ENCODE measurements around the gene TTC7B. TPM values are rescaled to one million over a fixed set of nuclear protein-coding genes. Genes with fewer than 3 reads are reported as not detected.
"Not testable (repeated sequence)": the region's sequence is repeated elsewhere in the genome, so short reads cannot be mapped to it uniquely, and the experiment has no call there.

The TTC7B gene
- total RNA-seq, 1 experiment from 2014 or later, result 9.6 TPM

- DNase-seq, result no peak
- BruUV-seq (replicated peaks), result no TSS peak
- intact Hi-C loops (cut with micrococcal nuclease; ENCODE audit: unreplicated experiment), result no loop called here
- TF ChIP-seq CTCF (IDR thresholded peaks at IDR 0.05; ENCODE audit: unreplicated experiment), result no peak
- CTCF ChIA-PET, result interaction anchor here (0.5 kb wide), 1 partner anchor 729 kb away, joined by 3 read pairs; no protein-coding TSS in a partner anchor
- Mint-ChIP-seq H3K9me3 (ENCODE audit: low read depth, unreplicated experiment) (no peaks in the 10 kb centered on the region), H3K4me1 (ENCODE audit: low read depth, unreplicated experiment) (no peaks in the 10 kb centered on the region), H3K36me3 (ENCODE audit: insufficient read depth, unreplicated experiment) (no peaks in the 10 kb centered on the region), H3K27ac (ENCODE audit: unreplicated experiment) (no peak overlapping the region), H3K4me3 (ENCODE audit: low read depth, unreplicated experiment) (no peak overlapping the region), H3K27me3 (ENCODE audit: unreplicated experiment) (no peaks in the 10 kb centered on the region)
Observed at GRCh38 chr14:90848944-90849731, 32.9 kb upstream of the TTC7B start.

DNA sequence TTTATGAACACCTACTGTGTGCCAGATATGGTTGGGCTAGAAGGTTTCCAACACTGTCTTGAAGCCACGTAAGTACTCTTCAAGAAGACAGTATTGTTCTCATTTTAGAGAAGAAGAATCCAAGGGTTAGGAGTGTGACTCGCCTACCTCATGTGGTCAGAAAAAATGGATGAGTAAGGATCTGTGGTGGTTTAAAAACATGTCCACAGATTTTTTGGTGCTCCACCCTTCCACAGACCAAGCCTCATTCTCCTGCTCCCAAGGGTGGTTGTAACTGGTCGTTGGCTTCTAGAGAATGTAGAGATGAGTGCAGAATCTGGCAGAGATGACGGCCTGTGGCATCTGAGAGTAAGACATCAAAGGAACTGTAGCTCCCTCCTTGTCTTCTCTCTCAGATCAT, 30.3 kb upstream of the TTC7B start:
- CTCF ChIA-PET, result interaction anchor here (0.7 kb wide), 1 partner anchor 126 kb away, joined by 3 read pairs; no protein-coding TSS in a partner anchor
- Mint-ChIP-seq H3K4me1 (ENCODE audit: low read depth, unreplicated experiment) (no peaks in the 10 kb centered on the region), H3K9me3 (ENCODE audit: low read depth, unreplicated experiment) (no peaks in the 10 kb centered on the region)

GRCh38 chr14:90844321-90844720, 28.1 kb upstream of the TTC7B start:
- intact Hi-C loops (cut with micrococcal nuclease; ENCODE audit: unreplicated experiment), result no loop called here
- Mint-ChIP-seq H3K4me1 (ENCODE audit: low read depth, unreplicated experiment) (no peaks in the 10 kb centered on the region), H3K4me3 (ENCODE audit: low read depth, unreplicated experiment) (no peak overlapping the region), H3K9me3 (ENCODE audit: low read depth, unreplicated experiment) (no peaks in the 10 kb centered on the region), H3K36me3 (ENCODE audit: insufficient read depth, unreplicated experiment) (no peaks in the 10 kb centered on the region), H3K27ac (ENCODE audit: unreplicated experiment) (no peak overlapping the region), H3K27me3 (ENCODE audit: unreplicated experiment) (no peaks in the 10 kb centered on the region)
- no peak for TF ChIP-seq CTCF (IDR thresholded peaks at IDR 0.05; ENCODE audit: unreplicated experiment)
- DNase-seq, result no peak
- no TSS peak for BruUV-seq (replicated peaks)
- CTCF ChIA-PET, result no interaction called here

More for the DNA sequence above, 30.3 kb upstream of the TTC7B start:
- DNase-seq, result no peak
- Mint-ChIP-seq H3K27ac (ENCODE audit: unreplicated experiment) (no peak overlapping the region), H3K4me3 (ENCODE audit: low read depth, unreplicated experiment) (no peak overlapping the region), H3K27me3 (ENCODE audit: unreplicated experiment) (no peaks in the 10 kb centered on the region), H3K36me3 (ENCODE audit: insufficient read depth, unreplicated experiment) (no peaks in the 10 kb centered on the region)
- no TSS peak for BruUV-seq (replicated peaks)
- intact Hi-C loops (cut with micrococcal nuclease; ENCODE audit: unreplicated experiment), result no loop called here
- no peak for TF ChIP-seq CTCF (IDR thresholded peaks at IDR 0.05; ENCODE audit: unreplicated experiment)

DNA sequence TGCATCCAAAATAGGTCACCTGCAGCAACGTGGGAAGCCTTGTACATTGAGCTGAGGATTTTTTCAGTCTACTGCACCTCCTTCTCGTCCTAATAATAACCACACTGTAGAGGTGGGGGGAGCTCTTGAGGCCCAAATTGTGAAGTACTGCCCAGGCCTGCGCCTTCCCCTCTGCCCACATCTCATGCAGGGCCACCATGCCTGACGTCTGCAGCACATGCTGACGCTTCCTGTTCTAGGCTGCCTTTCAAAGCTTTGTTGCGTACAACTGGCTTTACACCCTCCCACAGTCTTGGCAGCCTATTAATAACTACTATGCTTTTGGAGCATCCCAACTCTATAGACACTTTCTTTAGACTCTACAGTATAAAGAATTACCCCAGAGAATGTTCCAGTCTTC, 26.5 kb upstream of the TTC7B start:
- TF ChIP-seq CTCF (IDR thresholded peaks at IDR 0.05; ENCODE audit: unreplicated experiment), result no peak
- no peak for DNase-seq
- H3K4me3 Mint-ChIP-seq (ENCODE audit: low read depth, unreplicated experiment), result no peak overlapping the region
- CTCF ChIA-PET, result interaction anchor here (0.6 kb wide), 1 partner anchor 84 kb away, joined by 3 read pairs; no protein-coding TSS in a partner anchor
- intact Hi-C loops (cut with micrococcal nuclease; ENCODE audit: unreplicated experiment), result no loop called here
- no peak overlapping the region for H3K27ac Mint-ChIP-seq (ENCODE audit: unreplicated experiment)
- no TSS peak for BruUV-seq (replicated peaks)
- H3K27me3 Mint-ChIP-seq (ENCODE audit: unreplicated experiment), result no peaks in the 10 kb centered on the region
- no peaks in the 10 kb centered on the region for H3K9me3 Mint-ChIP-seq (ENCODE audit: low read depth, unreplicated experiment)
- H3K36me3 Mint-ChIP-seq (ENCODE audit: insufficient read depth, unreplicated experiment), result no peaks in the 10 kb centered on the region
- H3K4me1 Mint-ChIP-seq (ENCODE audit: low read depth, unreplicated experiment), result no peaks in the 10 kb centered on the region

DNA sequence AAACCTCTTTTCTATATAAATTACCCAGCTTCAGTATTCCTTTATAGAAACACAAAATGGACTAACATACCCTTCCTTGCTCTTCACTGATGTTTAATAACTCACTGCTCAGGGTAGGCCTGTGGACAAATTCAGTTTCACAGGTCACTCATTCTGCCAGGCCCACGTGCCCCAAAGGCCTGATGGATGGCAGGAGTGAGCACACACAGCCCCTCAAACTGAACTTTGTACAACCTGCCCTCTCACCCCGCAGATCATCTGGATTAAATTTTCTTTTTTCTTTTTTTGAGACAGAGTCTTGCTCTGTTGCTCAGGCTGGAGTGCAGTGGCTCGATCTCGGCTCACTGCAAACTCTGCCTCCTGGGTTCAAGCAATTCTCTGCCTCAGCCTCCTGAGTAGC, 24.4 kb upstream of the TTC7B start:
- DNase-seq; intact Hi-C loops (cut with micrococcal nuclease; ENCODE audit: unreplicated experiment); BruUV-seq (replicated peaks); H3K27me3 Mint-ChIP-seq (ENCODE audit: unreplicated experiment); H3K9me3 Mint-ChIP-seq (ENCODE audit: low read depth, unreplicated experiment); H3K27ac Mint-ChIP-seq (ENCODE audit: unreplicated experiment); H3K4me1 Mint-ChIP-seq (ENCODE audit: low read depth, unreplicated experiment); H3K36me3 Mint-ChIP-seq (ENCODE audit: insufficient read depth, unreplicated experiment); H3K4me3 Mint-ChIP-seq (ENCODE audit: low read depth, unreplicated experiment): not testable (repeated sequence)
- CTCF ChIA-PET, result interaction anchor here (0.7 kb wide), 1 partner anchor 56 kb away, joined by 4 read pairs; no protein-coding TSS in a partner anchor

Measured in Calu3 (cell line).